Liver (tissue), 3 donors: ENCODE data around the gene CATSPER3.

Experiments used
- EGR1 ChIP-seq, 2 donors: IDR thresholded peaks; 2 replicates each; pipeline ENCODE4 v1.6.1; 2016 to 2018; ENCODE audit warnings: antibody characterized with exemption in 2 of 2, low read depth in 2 of 2
- GABPA ChIP-seq, 2 donors: IDR thresholded peaks in 1 of 2; conservative IDR thresholded peaks in 1 of 2; 2 replicates each; pipeline ENCODE4 v1.6.1; 2016; ENCODE audit warnings: antibody characterized with exemption in 2 of 2, mild to moderate bottlenecking in 1 of 2, moderate library complexity in 1 of 2
- TF ChIP-seq, protein P1 (sequence below): fragments of 150-350 bp; IDR thresholded peaks from 2 replicates; pipeline ENCODE4 v1.5.1; 2017; ENCODE audit warnings: improper control_type of control experiment, low read depth, low read length; ENCODE audit not compliant: missing input control
- TF ChIP-seq, protein P2 (sequence below): IDR thresholded peaks from 2 replicates; pipeline ENCODE4 v1.6.1; 2016; ENCODE audit warnings: antibody characterized with exemption
- TF ChIP-seq, protein P3 (sequence below): IDR thresholded peaks from 2 replicates; pipeline ENCODE4 v1.6.1; 2016; ENCODE audit warnings: antibody characterized with exemption, mild to moderate bottlenecking
- donor health status: healthy.
- donor health status: healthy.

DNA sequence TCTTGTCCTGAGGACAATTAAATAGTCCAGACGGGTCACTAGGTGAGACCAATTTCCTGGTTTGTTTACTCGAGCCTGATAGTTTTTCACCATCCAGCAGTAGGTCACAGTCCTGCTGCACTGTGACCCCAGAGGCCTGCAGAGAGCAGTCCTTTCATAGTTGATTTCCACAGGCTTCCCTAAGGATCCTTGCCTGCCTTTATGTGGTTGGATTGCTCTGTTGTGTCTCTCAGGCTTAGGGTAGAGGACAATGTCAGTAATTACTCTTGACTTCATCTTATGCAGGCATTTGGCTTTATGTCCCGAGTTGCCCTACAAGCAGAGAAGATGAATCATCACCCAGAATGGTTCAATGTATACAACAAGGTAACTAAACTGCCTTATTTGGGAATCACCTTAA lies 9.0 kb upstream of the CATSPER3 start:
- TF ChIP-seq, protein P1, sequence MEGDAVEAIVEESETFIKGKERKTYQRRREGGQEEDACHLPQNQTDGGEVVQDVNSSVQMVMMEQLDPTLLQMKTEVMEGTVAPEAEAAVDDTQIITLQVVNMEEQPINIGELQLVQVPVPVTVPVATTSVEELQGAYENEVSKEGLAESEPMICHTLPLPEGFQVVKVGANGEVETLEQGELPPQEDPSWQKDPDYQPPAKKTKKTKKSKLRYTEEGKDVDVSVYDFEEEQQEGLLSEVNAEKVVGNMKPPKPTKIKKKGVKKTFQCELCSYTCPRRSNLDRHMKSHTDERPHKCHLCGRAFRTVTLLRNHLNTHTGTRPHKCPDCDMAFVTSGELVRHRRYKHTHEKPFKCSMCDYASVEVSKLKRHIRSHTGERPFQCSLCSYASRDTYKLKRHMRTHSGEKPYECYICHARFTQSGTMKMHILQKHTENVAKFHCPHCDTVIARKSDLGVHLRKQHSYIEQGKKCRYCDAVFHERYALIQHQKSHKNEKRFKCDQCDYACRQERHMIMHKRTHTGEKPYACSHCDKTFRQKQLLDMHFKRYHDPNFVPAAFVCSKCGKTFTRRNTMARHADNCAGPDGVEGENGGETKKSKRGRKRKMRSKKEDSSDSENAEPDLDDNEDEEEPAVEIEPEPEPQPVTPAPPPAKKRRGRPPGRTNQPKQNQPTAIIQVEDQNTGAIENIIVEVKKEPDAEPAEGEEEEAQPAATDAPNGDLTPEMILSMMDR: no peak
- TF ChIP-seq EGR1 (IDR thresholded peaks at IDR 0.05; ENCODE audit: low read depth in 2 of 2) (no peak), GABPA (IDR thresholded peaks at IDR 0.05 in 1 of 2, conservative IDR thresholded peaks at IDR 0.05 in 1 of 2) (no peak)
- TF ChIP-seq, protein P2, sequence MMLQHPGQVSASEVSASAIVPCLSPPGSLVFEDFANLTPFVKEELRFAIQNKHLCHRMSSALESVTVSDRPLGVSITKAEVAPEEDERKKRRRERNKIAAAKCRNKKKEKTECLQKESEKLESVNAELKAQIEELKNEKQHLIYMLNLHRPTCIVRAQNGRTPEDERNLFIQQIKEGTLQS: no peak
- TF ChIP-seq, protein P3, sequence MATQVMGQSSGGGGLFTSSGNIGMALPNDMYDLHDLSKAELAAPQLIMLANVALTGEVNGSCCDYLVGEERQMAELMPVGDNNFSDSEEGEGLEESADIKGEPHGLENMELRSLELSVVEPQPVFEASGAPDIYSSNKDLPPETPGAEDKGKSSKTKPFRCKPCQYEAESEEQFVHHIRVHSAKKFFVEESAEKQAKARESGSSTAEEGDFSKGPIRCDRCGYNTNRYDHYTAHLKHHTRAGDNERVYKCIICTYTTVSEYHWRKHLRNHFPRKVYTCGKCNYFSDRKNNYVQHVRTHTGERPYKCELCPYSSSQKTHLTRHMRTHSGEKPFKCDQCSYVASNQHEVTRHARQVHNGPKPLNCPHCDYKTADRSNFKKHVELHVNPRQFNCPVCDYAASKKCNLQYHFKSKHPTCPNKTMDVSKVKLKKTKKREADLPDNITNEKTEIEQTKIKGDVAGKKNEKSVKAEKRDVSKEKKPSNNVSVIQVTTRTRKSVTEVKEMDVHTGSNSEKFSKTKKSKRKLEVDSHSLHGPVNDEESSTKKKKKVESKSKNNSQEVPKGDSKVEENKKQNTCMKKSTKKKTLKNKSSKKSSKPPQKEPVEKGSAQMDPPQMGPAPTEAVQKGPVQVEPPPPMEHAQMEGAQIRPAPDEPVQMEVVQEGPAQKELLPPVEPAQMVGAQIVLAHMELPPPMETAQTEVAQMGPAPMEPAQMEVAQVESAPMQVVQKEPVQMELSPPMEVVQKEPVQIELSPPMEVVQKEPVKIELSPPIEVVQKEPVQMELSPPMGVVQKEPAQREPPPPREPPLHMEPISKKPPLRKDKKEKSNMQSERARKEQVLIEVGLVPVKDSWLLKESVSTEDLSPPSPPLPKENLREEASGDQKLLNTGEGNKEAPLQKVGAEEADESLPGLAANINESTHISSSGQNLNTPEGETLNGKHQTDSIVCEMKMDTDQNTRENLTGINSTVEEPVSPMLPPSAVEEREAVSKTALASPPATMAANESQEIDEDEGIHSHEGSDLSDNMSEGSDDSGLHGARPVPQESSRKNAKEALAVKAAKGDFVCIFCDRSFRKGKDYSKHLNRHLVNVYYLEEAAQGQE: no peak
